GM12801 (cell line): ENCODE data around the gene CHRNA4.

Experiments used
- CTCF ChIP-seq: IDR thresholded peaks from one replicate; pipeline ENCODE4 v1.5.1; 2011; ENCODE audit warnings: control low read depth; ENCODE audit not compliant: insufficient read length; ENCODE audit errors: extremely low read depth

The CHRNA4 gene

GRCh38 chr20:63343460-63344445, 17.4 kb downstream of the CHRNA4 start:
- TF ChIP-seq CTCF = no peak

- TF ChIP-seq CTCF = no peak
These were observed 18.3 kb downstream of the CHRNA4 start for GRCh38 chr20:63342561-63343459.

GRCh38 chr20:63337786-63338420, 23.2 kb downstream of the CHRNA4 start:
- TF ChIP-seq CTCF = no peak

GRCh38 chr20:63336232-63336752, 24.9 kb downstream of the CHRNA4 start:
- no peak for TF ChIP-seq CTCF

GRCh38 chr20:63335711-63336110, 25.4 kb downstream of the CHRNA4 start:
- no peak for TF ChIP-seq CTCF

- TF ChIP-seq CTCF = no peak
These were observed 26.8 kb downstream of the CHRNA4 start for GRCh38 chr20:63334356-63334755.

GRCh38 chr20:63333241-63333836, 27.8 kb downstream of the CHRNA4 start:
- no peak for TF ChIP-seq CTCF
